HL-60 (cell line): Measurements from ENCODE around the gene EFNA3.

Experiments used
- CTCF ChIP-seq: IDR thresholded peaks from one replicate; pipeline ENCODE4 v1.5.1; 2011; ENCODE audit warnings: low read length, control low read depth, inconsistent platforms; ENCODE audit not compliant: insufficient read depth
- GABPA ChIP-seq: IDR thresholded peaks from 2 replicates; pipeline ENCODE4 v1.6.1; 2012; ENCODE audit warnings: low read depth
- POLR2AphosphoS5 ChIP-seq: IDR thresholded peaks from 2 replicates; pipeline ENCODE4 v1.6.1; 2012; ENCODE audit warnings: low read depth
- REST ChIP-seq: IDR thresholded peaks from 2 replicates; pipeline ENCODE4 v1.6.1; 2012; ENCODE audit warnings: low read depth; ENCODE audit not compliant: insufficient replicate concordance
- SPI1 ChIP-seq: IDR thresholded peaks from 2 replicates; pipeline ENCODE4 v1.6.1; 2012; ENCODE audit warnings: low read depth, mild to moderate bottlenecking, borderline replicate concordance

- TF ChIP-seq CTCF (no peak), POLR2AphosphoS5 (no peak), REST (no peak), SPI1 (no peak), GABPA (no peak)
These were observed 53.2 kb downstream of the EFNA3 start for GRCh38 chr1:155131856-155132255.
